ENCODE measurements around the gene CDKN2B-AS1.

GRCh38 chr9:22078081-22078480, 83.5 kb downstream of the CDKN2B-AS1 start:
- TF ChIP-seq, protein P1, sequence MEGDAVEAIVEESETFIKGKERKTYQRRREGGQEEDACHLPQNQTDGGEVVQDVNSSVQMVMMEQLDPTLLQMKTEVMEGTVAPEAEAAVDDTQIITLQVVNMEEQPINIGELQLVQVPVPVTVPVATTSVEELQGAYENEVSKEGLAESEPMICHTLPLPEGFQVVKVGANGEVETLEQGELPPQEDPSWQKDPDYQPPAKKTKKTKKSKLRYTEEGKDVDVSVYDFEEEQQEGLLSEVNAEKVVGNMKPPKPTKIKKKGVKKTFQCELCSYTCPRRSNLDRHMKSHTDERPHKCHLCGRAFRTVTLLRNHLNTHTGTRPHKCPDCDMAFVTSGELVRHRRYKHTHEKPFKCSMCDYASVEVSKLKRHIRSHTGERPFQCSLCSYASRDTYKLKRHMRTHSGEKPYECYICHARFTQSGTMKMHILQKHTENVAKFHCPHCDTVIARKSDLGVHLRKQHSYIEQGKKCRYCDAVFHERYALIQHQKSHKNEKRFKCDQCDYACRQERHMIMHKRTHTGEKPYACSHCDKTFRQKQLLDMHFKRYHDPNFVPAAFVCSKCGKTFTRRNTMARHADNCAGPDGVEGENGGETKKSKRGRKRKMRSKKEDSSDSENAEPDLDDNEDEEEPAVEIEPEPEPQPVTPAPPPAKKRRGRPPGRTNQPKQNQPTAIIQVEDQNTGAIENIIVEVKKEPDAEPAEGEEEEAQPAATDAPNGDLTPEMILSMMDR (IDR thresholded peaks at IDR 0.05), result no peak
- no peak for TF ChIP-seq POLR2A (IDR thresholded peaks at IDR 0.05)
- TF ChIP-seq POLR2AphosphoS5 (IDR thresholded peaks at IDR 0.05), result no peak
